WERI-Rb-1 (cell line): ENCODE results near the gene SEPTIN1.

Source experiments
- DNase-seq: peaks from one replicate; pipeline ENCODE4 v3.0.0-alpha.2; 2020
- H3K27ac ChIP-seq: fragments of 250-450 bp; sonication (Bioruptor Pico); 2 replicates; pipeline ENCODE4 v1.5.1; 2020; ENCODE audit warnings: mild to moderate bottlenecking, moderate library complexity
- H3K27me3 ChIP-seq: fragments of 250-450 bp; sonication (Bioruptor Pico); 2 replicates; pipeline ENCODE4 v1.5.1; 2021; ENCODE audit warnings: mild to moderate bottlenecking, low read depth, moderate library complexity; ENCODE audit not compliant: insufficient read depth, severe bottlenecking
- H3K36me3 ChIP-seq: fragments of 250-450 bp; sonication (Bioruptor Pico); 2 replicates; pipeline ENCODE4 v1.5.1; 2020; ENCODE audit warnings: mild to moderate bottlenecking, moderate library complexity
- H3K4me3 ChIP-seq: 2 replicates; pipeline ENCODE4 v1.5.1; 2011; ENCODE audit warnings: low read depth, mild to moderate bottlenecking, control low read depth, low read length
- H3K9me3 ChIP-seq: fragments of 250-450 bp; sonication (Bioruptor Pico); 2 replicates; pipeline ENCODE4 v1.5.1; 2021; ENCODE audit warnings: mild to moderate bottlenecking, moderate library complexity; ENCODE audit not compliant: severe bottlenecking
- TF ChIP-seq, protein P1 (sequence below): IDR thresholded peaks from 2 replicates; pipeline ENCODE4 v1.5.1; 2011; ENCODE audit warnings: low read depth, mild to moderate bottlenecking, control low read depth, inconsistent platforms, low read length

SEPTIN1 gene, protein sequence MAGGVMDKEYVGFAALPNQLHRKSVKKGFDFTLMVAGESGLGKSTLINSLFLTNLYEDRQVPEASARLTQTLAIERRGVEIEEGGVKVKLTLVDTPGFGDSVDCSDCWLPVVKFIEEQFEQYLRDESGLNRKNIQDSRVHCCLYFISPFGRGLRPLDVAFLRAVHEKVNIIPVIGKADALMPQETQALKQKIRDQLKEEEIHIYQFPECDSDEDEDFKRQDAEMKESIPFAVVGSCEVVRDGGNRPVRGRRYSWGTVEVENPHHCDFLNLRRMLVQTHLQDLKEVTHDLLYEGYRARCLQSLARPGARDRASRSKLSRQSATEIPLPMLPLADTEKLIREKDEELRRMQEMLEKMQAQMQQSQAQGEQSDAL

DNA sequence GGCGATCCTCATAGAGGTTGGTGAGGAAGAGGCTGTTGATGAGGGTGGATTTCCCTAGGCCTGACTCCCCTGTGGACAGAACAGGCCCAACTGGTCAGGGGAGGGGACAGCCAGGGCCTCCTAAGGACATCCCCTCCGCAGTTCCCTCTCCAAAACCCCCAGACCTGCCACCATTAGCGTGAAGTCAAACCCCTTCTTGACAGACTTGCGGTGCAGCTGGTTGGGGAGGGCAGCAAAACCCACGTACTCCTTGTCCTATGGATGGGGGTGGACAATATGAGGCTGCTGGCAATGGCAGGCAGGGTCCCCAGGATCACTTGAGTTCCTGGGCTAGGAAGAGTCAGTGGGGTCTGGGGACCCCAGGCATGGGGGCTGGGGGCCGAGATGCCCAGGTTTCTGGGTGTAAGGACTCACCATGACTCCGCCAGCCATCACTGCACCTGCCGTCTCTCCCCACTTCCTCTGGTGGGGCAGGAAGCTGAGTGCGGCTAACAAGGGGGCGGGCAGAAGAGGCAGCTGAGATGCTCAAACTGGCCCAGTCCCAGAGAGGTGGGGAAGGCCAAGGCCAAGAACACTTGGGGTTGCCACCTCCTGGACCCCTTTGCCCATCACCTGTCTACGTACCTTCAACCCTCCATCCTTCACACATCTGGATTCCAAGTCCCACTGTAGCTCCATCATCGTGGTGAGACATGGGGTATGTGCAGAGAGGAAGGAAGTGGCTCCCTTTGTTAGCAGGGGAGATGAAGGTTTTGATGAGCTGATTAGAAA lies at the start of gene SEPTIN1:
SEPTIN1 (minus strand) TSS at position 451 of the 771 bp plus-strand sequence; CDS start at position 432, 19 bp downstream.
- TF ChIP-seq, protein P1, sequence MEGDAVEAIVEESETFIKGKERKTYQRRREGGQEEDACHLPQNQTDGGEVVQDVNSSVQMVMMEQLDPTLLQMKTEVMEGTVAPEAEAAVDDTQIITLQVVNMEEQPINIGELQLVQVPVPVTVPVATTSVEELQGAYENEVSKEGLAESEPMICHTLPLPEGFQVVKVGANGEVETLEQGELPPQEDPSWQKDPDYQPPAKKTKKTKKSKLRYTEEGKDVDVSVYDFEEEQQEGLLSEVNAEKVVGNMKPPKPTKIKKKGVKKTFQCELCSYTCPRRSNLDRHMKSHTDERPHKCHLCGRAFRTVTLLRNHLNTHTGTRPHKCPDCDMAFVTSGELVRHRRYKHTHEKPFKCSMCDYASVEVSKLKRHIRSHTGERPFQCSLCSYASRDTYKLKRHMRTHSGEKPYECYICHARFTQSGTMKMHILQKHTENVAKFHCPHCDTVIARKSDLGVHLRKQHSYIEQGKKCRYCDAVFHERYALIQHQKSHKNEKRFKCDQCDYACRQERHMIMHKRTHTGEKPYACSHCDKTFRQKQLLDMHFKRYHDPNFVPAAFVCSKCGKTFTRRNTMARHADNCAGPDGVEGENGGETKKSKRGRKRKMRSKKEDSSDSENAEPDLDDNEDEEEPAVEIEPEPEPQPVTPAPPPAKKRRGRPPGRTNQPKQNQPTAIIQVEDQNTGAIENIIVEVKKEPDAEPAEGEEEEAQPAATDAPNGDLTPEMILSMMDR = no peak
- H3K4me3 ChIP-seq = no peak within 1 kb of the TSS
- H3K9me3 ChIP-seq = no peaks in the 10 kb centered on the region
- H3K27me3 ChIP-seq = no peaks in the 10 kb centered on the region
- H3K27ac ChIP-seq = no peak within 1 kb of the TSS
- H3K36me3 ChIP-seq = peaks cover 4% of the 10 kb centered on the region
- DNase-seq = no peak

DNA sequence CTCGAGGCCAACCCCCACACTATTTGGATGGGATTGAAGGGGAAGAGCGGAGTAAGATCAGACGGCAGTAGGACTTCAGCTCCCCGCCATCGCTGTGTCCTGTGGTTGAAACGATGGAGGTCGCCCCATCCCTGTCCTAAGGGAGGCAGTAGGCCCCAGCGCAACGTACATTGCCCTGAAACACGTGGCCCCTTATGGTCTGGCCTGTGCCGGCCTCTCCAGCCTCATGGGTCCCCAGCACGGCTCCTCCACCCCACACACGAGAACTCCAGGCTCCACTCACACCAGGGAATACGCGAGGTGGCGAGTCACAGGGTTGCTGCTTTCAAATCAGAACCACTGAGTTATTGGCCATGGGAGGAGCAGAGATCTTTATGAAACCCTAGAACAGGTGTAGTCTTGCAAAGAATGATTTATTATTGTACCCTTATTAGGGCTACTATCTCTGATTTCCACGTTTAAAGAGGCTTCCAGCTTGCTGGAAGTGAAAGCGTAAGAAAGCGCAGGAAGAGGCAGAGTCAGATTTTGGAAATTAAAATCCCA lies 48.1 kb upstream of the SEPTIN1 start:
- DNase-seq = peak; percentile 83
- peak overlapping the region; percentile 68 for H3K27ac ChIP-seq

DNA sequence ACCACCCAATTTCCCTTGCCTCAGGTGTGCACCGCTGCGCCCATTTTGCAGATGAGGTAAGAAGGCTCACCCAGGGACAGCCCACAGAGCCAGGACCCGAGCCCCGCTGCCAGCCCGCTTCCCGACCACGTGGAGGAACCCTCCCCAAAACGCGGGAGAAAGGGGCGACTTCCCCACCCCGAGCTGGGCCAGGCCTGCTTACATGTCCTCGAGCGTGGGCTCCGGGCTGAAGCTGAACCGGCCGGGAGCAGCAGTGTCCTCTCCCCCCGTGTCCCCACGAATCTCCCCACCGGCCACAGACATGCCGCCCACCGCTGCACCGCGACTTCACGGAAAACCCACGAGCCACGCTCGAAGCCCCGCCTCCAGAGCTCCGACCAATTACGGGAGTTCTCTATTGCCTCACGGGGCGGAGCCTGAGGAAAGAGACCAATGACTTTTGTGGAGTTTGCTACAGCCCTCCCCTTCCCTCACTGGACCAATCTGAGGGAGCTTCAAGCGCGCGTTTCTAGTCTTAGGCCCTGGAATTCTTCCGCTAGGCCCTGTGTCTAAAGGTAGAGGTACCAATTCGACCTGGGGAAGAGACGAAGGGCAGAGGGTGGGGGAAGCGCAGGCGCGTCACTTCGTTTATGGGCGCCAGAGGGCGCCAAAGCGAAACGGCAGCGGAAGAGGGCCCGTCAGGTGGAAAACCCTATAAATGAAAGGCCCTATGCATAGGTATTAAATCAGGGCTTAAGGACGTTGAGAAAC lies 47.5 kb upstream of the SEPTIN1 start, which contains the start of gene DCTPP1:
DCTPP1 (minus strand) TSS at position 353 of the 750 bp plus-strand sequence; CDS start at position 303, 50 bp downstream.
- Histone ChIP-seq H3K9me3 (no peaks in the 10 kb centered on the region), H3K36me3 (peaks cover 35% of the 10 kb centered on the region), H3K4me3 (peak within 1 kb of the TSS; percentile 78), H3K27ac (peak within 1 kb of the TSS; percentile 78), H3K27me3 (no peaks in the 10 kb centered on the region)
- TF ChIP-seq, protein P1 = peak; percentile 74
- DNase-seq = peak; percentile 98

More for the DNA sequence above, 48.1 kb upstream of the SEPTIN1 start:
- Histone ChIP-seq H3K4me3 (peak overlapping the region; percentile 11), H3K27me3 (no peaks in the 10 kb centered on the region), H3K9me3 (no peaks in the 10 kb centered on the region), H3K36me3 (peaks cover 29% of the 10 kb centered on the region)
- TF ChIP-seq, protein P1 = peak; percentile 34

DNA sequence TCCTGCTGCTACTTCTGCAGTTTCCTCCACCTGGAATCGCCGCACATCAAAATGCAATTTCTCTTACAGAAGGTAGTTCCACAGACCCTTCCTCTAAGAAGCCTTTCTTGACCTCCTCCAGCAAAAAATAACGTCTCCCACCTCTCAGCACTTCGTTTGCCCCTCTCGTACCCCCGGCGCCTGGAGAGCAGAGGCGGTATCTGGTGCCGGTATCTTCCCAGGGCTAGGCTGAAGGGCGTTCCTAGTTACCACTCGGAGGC lies 47.0 kb upstream of the SEPTIN1 start:
- TF ChIP-seq, protein P1 = no peak
- Histone ChIP-seq H3K27ac (peak overlapping the region; percentile 78), H3K36me3 (peaks cover 40% of the 10 kb centered on the region), H3K27me3 (no peaks in the 10 kb centered on the region), H3K4me3 (peak overlapping the region; percentile 78), H3K9me3 (no peaks in the 10 kb centered on the region)
- no peak for DNase-seq

DNA sequence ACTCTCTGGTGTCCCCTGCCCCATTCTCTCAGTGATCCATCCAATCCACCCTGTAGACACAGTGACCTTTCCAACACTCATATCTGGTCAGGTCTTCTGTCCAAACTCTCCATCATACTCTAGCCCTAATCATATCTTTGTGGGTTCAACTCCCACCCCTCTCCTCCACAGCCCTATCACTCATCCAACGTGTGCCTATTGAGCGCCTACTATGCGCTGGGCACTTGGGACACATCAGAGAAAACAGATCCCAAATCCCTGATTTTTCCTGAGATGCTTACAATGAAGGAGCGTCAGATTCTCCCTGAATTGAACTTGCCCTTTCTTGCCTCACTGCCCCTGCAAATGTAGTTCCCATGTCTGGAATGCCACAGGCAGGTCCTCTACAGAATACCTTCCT lies 45.7 kb upstream of the SEPTIN1 start:
- H3K9me3 ChIP-seq = no peaks in the 10 kb centered on the region
- TF ChIP-seq, protein P1 = no peak
- no peaks in the 10 kb centered on the region for H3K27me3 ChIP-seq
- H3K4me3 ChIP-seq = no peak overlapping the region
- no peak for DNase-seq
- H3K27ac ChIP-seq = no peak overlapping the region
- peaks cover 53% of the 10 kb centered on the region for H3K36me3 ChIP-seq
